ENCODE data around the gene BRD2.

BRD2 gene

DNA sequence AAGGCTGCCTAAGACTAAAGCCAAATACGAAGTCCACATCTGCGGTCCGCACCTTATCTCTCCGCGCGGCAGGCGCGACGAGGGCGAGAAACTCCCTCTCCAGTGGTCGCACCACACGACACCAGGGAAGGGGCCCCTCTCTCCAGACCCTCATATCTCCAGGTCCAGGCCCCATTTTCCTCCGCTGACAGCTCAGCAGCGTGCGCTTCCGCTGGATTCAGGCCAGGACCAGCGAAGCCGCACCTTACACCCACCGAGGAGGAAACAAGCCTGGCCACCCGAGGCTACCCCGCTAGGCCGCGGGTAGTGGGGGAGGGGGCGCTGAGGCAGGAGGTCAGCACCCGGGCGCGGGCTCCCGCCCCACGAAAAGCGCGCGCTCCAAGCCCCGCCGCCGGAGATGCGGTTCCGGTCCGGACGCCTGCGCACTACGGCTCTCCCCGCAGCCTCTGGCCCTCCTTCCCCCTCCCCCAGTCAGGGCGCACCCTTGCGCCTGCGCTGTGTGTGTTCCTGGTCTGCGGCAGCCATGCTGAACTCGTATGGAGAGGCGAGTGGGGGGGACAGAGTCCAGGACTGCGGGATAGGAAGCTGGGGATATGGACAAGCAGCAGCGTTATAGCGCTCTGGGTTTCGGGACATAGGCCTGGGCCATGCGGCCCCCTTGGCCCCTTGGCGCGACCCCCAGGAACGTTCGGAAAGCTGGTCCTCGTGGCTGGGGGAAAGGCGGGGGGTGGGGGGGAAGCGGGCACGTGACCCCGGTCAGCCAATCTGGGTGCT, at the start of gene BRD2:
Gene BRD2 (plus strand): TSS at position 502 of the 774 bp plus-strand sequence. CDS start 4,305 bp downstream, outside the sequence.
- DNase-seq (ENCODE audit: low read depth), result peak; percentile 88
- TF ChIP-seq, protein P1, sequence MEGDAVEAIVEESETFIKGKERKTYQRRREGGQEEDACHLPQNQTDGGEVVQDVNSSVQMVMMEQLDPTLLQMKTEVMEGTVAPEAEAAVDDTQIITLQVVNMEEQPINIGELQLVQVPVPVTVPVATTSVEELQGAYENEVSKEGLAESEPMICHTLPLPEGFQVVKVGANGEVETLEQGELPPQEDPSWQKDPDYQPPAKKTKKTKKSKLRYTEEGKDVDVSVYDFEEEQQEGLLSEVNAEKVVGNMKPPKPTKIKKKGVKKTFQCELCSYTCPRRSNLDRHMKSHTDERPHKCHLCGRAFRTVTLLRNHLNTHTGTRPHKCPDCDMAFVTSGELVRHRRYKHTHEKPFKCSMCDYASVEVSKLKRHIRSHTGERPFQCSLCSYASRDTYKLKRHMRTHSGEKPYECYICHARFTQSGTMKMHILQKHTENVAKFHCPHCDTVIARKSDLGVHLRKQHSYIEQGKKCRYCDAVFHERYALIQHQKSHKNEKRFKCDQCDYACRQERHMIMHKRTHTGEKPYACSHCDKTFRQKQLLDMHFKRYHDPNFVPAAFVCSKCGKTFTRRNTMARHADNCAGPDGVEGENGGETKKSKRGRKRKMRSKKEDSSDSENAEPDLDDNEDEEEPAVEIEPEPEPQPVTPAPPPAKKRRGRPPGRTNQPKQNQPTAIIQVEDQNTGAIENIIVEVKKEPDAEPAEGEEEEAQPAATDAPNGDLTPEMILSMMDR (IDR thresholded peaks at IDR 0.05; ENCODE audit: control insufficient read depth, extremely low read depth, insufficient read depth), result no peak
- H3K4me3 ChIP-seq (ENCODE audit: low read depth, low read length), result peak within 1 kb of the TSS; percentile 84

DNA sequence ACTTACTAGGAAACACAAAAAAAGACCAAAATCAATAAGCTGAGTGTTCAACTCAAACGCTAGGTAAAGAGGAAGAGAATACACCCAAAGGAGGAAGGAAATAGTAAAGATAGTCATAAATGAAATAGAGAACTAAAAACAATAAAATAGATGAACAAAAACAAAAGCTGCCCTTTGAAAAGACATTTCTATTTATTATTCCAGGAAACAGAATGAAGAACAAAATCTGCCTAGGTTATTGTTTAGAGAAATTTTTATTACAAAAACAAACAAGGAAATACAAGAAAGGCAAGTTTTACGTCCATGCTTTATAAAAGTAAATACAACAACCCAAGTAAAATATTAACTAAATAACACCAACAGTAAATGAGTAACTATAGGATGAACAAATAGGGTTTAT, 47.7 kb upstream of the BRD2 start:
- TF ChIP-seq, protein P1 (IDR thresholded peaks at IDR 0.05; ENCODE audit: control insufficient read depth, extremely low read depth, insufficient read depth), result no peak
- peak; percentile 71 for DNase-seq (ENCODE audit: low read depth)
- peak overlapping the region; percentile 31; the same call in 1 of the 2 replicates for H3K4me3 ChIP-seq (ENCODE audit: low read depth, low read length)

DNA sequence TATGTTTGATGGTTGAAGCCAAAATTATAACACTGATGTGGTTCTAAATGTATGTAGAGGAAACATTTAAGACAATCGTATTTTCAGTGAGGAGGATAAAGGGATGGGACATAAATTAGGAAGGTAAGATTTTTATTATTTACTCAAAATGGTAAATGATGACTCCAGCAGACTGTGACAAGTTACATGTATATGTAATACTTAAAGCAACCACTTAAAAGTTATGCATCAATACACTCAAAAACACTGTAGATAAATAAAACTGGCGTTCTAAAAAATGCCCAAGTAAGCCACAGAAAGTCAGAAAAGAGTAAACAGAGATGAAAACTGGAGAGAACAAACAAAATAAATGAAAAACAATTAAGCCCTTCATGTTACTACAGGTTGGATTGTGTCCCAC, 46.3 kb upstream of the BRD2 start:
- no peak for DNase-seq (ENCODE audit: low read depth)

DNA sequence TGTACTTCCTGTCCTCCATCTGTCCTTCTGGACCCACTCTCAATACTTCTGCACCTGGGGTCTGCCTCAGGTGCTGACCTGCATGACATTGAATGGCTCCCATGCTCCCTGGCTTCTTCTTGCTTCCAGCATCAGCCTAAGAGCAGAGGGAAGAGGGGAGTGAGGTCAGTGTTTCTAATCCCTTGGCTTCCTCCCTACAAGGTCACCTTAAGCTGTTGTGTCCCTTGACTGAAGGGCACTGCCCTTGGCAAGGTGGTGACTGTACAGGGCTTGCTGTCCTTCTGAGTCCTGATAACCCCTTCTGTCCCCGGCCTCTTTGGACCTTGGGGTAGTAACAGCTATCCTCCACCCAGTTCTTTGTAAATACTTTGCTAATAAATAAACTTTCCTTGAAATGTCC, 37.2 kb upstream of the BRD2 start:
- H3K4me3 ChIP-seq (ENCODE audit: low read depth, low read length), result no peak overlapping the region
- TF ChIP-seq, protein P1 (IDR thresholded peaks at IDR 0.05; ENCODE audit: control insufficient read depth, extremely low read depth, insufficient read depth), result no peak
- no peak for DNase-seq (ENCODE audit: low read depth)

More for the DNA sequence above, 46.3 kb upstream of the BRD2 start:
- no peak overlapping the region for H3K4me3 ChIP-seq (ENCODE audit: low read depth, low read length)
- TF ChIP-seq, protein P1 (IDR thresholded peaks at IDR 0.05; ENCODE audit: control insufficient read depth, extremely low read depth, insufficient read depth), result no peak

DNA sequence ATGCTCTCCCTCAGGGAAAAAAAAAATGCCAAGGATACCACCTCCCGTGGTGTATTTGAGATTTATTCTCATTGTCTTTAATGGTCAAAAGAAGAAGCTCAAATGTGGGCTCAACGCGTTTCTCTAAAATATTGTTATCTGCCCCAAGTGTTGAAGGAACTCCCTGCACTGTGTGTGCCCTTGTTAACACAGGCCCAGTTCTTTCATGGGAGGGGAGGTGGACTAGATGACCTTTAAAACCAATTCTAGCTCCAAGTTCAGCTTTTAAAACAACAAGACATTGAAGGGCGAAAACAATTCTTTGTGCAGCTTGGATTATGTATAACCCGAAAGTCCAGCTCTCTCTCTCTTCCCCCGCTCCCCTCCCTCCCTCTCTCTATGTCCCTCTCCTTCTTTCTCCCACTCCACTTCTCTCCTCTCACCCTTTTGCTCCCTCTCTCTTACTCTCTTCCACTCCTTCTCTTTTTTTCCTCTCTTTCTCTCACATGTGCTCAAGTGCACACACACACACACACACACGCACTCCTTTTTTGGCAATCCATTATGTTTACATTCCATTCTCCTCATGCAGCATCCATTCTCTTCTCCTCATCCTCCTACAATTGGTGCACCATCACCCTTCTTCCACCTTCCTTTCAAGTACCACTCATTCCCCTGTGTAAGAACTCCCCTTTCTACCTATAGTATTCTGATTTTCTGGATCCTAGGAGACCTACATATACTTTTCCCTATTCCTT, 36.1 kb upstream of the BRD2 start:
- no peak for DNase-seq (ENCODE audit: low read depth)
- TF ChIP-seq, protein P1 (IDR thresholded peaks at IDR 0.05; ENCODE audit: control insufficient read depth, extremely low read depth, insufficient read depth), result no peak
- no peak overlapping the region for H3K4me3 ChIP-seq (ENCODE audit: low read depth, low read length)

DNA sequence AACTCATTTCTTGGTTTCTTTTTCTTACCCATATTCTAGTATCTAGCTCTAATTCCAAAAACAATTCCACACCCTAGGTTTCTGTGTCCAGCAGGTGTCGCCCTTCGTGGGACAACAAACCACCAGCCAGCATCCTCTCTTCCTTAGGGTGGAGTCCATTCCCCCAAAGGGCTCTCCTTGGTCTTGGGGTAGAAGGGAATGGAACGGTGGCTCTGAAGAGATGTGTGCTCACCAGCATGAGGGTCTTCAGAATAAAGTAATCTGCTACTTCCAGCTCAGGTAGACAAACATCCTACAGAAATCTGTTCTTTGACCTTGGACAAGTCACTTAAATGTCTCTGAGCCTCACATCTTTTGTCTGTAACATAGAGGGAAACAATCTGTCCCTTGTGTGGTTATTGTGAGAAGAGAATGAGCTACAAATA, 34.7 kb upstream of the BRD2 start:
- peak; percentile 18 for DNase-seq (ENCODE audit: low read depth)
- no peak overlapping the region for H3K4me3 ChIP-seq (ENCODE audit: low read depth, low read length)
- TF ChIP-seq, protein P1 (IDR thresholded peaks at IDR 0.05; ENCODE audit: control insufficient read depth, extremely low read depth, insufficient read depth), result peak; percentile 81

Data from LNCaP clone FGC (cell line).